Osteocyte (in vitro differentiated cells): ENCODE results near the gene OR5B3. TPM values are rescaled to one million over a fixed set of nuclear protein-coding genes. Genes with fewer than 3 reads are reported as not detected.
"Not testable (repeated sequence)": the region's sequence is repeated elsewhere in the genome, so short reads cannot be mapped to it uniquely, and the experiment has no call there.

ENCODE experiments used
- DNase-seq: peaks from one replicate; pipeline ENCODE4 v3.0.0; 2021; ENCODE audit warnings: mixed read lengths; ENCODE audit not compliant: unreplicated experiment; ENCODE audit errors: extremely low spot score
- H3K27ac Mint-ChIP-seq: one replicate; pipeline ENCODE4 v1.8.0; 2021; ENCODE audit warnings: mild to moderate bottlenecking, mixed read lengths; ENCODE audit not compliant: unreplicated experiment
- H3K27me3 Mint-ChIP-seq: one replicate; pipeline ENCODE4 v1.8.0; 2021; ENCODE audit warnings: mixed read lengths; ENCODE audit not compliant: unreplicated experiment
- H3K36me3 Mint-ChIP-seq: one replicate; pipeline ENCODE4 v1.8.0; 2021; ENCODE audit warnings: mixed read lengths; ENCODE audit not compliant: unreplicated experiment
- H3K4me1 Mint-ChIP-seq: one replicate; pipeline ENCODE4 v1.8.0; 2021; ENCODE audit warnings: mixed read lengths; ENCODE audit not compliant: unreplicated experiment
- H3K4me3 Mint-ChIP-seq: one replicate; pipeline ENCODE4 v1.8.0; 2021; ENCODE audit warnings: mild to moderate bottlenecking, moderate library complexity, mixed read lengths; ENCODE audit not compliant: unreplicated experiment
- H3K9me3 Mint-ChIP-seq: one replicate; pipeline ENCODE4 v1.8.0; 2021; ENCODE audit warnings: mixed read lengths; ENCODE audit not compliant: unreplicated experiment
- CTCF ChIP-seq: fragments of 200-600 bp; sonication (generic); IDR thresholded peaks from 2 replicates; pipeline ENCODE4 v1.5.0; 2021; ENCODE audit warnings: antibody characterized with exemption, mild to moderate bottlenecking, moderate library complexity
- total RNA-seq: library from RNA; stranded (reverse); gene quantifications from 2 replicates; pipeline ENCODE4 v1.2.1, GENCODE V29; 2021

The OR5B3 gene
- total RNA-seq, 1 donor from 2014 or later: not detected

GRCh38 chr11:58438486-58438885 lies 31.8 kb upstream of the OR5B3 start:
- Mint-ChIP-seq H3K27me3 (peaks cover 6% of the 10 kb centered on the region), H3K36me3 (no peaks in the 10 kb centered on the region), H3K4me1 (no peaks in the 10 kb centered on the region), H3K4me3 (no peak overlapping the region), H3K9me3 (peaks cover 3% of the 10 kb centered on the region), H3K27ac (no peak overlapping the region)
- DNase-seq: no peak
- TF ChIP-seq CTCF: no peak

- Mint-ChIP-seq H3K27me3 (peaks cover 9% of the 10 kb centered on the region), H3K4me3 (no peak overlapping the region), H3K27ac (no peak overlapping the region), H3K36me3 (no peaks in the 10 kb centered on the region), H3K9me3 (peaks cover 15% of the 10 kb centered on the region), H3K4me1 (no peaks in the 10 kb centered on the region)
- no peak for DNase-seq
- no peak for TF ChIP-seq CTCF
These were observed 27.5 kb upstream of the OR5B3 start for GRCh38 chr11:58434217-58434616.

- H3K27me3 Mint-ChIP-seq: peaks cover 14% of the 10 kb centered on the region
- no peak for DNase-seq
- H3K4me3 Mint-ChIP-seq: no peak overlapping the region
- H3K27ac Mint-ChIP-seq: no peak overlapping the region
- no peaks in the 10 kb centered on the region for H3K4me1 Mint-ChIP-seq
- no peak for TF ChIP-seq CTCF
- H3K9me3 Mint-ChIP-seq: peaks cover 16% of the 10 kb centered on the region
- H3K36me3 Mint-ChIP-seq: no peaks in the 10 kb centered on the region
These were observed 27.0 kb upstream of the OR5B3 start for GRCh38 chr11:58433638-58434203.

DNA sequence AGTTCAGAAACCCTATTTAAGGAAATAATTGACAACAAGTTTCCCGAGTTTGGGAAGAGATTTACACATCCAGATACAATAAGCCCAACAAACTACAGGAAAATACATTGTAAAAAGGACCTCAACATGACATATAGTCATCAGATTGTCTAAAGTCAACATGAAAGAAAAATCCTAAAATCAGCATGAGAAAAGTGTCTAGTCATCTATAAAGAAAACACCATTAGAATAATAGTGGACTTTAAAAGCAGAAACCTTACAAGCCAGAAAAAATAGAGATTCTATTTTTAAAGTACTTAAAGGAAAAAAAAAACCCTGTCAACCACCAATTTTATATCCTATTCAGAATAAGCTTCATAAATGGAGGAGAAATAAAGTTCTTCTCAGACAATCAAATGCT lies 22.6 kb upstream of the OR5B3 start:
- TF ChIP-seq CTCF: no peak
- Mint-ChIP-seq H3K27ac (no peak overlapping the region), H3K36me3 (no peaks in the 10 kb centered on the region), H3K27me3 (peaks cover 18% of the 10 kb centered on the region), H3K4me3 (no peak overlapping the region), H3K4me1 (no peaks in the 10 kb centered on the region), H3K9me3 (peaks cover 14% of the 10 kb centered on the region)
- no peak for DNase-seq

DNA sequence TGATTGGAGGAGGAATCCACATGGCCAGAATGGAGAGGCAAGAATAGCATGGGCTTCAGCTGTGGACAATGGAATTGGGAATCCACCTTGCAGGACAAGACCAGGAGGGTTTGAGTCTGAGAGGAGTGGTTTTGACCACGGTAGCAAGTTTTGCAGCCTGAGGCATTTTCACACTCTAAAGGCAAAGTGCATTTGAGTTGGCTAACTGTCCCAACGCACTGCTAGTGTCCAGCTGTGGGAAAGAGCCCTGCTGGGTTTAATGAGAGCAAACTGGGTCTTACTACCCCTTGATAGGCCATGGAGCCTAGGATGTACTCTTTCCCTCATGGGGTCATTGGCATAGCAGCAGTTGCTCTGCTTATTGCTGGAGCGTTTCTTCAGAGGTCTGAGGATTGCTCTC lies 21.3 kb upstream of the OR5B3 start, which contains the start of gene OR5B2:
Gene OR5B2 (minus strand): TSS at position 101 of the 400 bp plus-strand sequence. CDS start 4,860 bp downstream, outside the sequence.
- H3K9me3 Mint-ChIP-seq: peaks cover 14% of the 10 kb centered on the region
- H3K27me3 Mint-ChIP-seq: peaks cover 25% of the 10 kb centered on the region
- H3K4me3 Mint-ChIP-seq: no peak within 1 kb of the TSS
- TF ChIP-seq CTCF: no peak
- H3K4me1 Mint-ChIP-seq: no peaks in the 10 kb centered on the region
- no peak within 1 kb of the TSS for H3K27ac Mint-ChIP-seq
- H3K36me3 Mint-ChIP-seq: no peaks in the 10 kb centered on the region
- no peak for DNase-seq

DNA sequence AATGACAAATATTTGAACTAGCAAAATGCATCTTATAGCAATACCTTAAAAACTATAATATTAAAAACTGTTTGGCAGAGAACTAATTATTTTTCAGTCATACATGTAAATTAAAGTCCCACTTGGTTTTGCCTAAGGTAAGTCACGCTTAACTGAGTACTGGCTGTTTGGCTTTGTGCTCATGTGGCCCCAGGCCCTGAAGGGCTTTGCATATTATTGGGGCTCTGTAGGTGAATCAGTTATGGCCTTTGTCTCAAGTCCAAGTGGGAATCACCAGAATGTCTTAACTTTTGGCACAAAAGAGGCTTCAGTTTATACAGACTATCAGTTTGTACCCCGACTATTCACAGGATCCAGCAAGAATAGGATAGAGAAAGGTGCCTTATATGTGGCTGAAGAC lies 7.1 kb downstream of the OR5B3 start:
- H3K4me1 Mint-ChIP-seq, H3K27ac Mint-ChIP-seq, H3K4me3 Mint-ChIP-seq, H3K27me3 Mint-ChIP-seq, DNase-seq, H3K36me3 Mint-ChIP-seq: not testable (repeated sequence)
- peaks cover 15% of the 10 kb centered on the region for H3K9me3 Mint-ChIP-seq
